ENCODE results near the gene ANKRD61. TPM values are rescaled to one million over a fixed set of nuclear protein-coding genes. Genes with fewer than 3 reads are reported as not detected.
"Not testable (repeated sequence)": the region's sequence is repeated elsewhere in the genome, so short reads cannot be mapped to it uniquely, and the experiment has no call there.

Gene ANKRD61
- total RNA-seq, 2 donors from 2014 or later = not detected

DNA sequence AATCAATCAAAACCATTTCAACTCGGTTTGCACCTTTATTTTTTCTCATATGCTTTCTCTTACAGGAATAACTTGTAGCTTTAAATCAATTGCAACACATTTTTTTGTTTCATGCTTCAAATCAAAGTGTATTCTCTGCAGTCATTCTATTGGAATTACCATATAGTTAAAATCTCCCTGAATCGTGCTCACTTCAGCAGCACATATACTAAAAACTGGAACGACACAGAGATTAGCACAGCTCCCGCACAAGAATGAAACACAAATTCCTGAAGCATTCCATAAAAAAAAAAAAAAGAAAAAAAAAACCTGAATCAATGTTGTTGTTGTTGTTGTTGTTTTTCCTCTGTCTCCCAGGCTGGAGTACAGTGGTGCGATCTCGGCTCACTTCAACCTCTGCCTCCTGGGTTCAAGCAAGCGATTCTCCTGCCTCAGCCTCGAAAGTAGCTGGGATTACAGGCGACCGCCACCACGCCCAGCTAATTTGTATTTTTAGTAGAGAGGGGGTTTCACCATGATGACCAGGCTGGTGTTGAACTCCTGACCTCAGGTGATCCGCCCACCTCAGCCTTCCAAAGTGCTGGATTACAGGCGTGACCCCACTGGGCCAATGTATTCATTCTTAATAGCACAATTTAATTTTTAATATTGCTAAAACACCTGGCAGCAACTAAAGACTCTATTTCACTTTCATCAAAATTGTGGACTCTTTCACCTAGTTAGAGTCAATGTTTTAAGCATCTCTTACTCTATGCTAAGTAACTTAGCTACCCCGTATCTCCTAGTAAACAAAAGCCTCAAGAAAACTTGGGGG, 26.3 kb downstream of the ANKRD61 start:
- H3K9me3 Mint-ChIP-seq = no peaks in the 10 kb centered on the region
- TF ChIP-seq, protein P1, sequence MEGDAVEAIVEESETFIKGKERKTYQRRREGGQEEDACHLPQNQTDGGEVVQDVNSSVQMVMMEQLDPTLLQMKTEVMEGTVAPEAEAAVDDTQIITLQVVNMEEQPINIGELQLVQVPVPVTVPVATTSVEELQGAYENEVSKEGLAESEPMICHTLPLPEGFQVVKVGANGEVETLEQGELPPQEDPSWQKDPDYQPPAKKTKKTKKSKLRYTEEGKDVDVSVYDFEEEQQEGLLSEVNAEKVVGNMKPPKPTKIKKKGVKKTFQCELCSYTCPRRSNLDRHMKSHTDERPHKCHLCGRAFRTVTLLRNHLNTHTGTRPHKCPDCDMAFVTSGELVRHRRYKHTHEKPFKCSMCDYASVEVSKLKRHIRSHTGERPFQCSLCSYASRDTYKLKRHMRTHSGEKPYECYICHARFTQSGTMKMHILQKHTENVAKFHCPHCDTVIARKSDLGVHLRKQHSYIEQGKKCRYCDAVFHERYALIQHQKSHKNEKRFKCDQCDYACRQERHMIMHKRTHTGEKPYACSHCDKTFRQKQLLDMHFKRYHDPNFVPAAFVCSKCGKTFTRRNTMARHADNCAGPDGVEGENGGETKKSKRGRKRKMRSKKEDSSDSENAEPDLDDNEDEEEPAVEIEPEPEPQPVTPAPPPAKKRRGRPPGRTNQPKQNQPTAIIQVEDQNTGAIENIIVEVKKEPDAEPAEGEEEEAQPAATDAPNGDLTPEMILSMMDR (conservative IDR thresholded peaks at IDR 0.05) = no peak
- Histone ChIP-seq H3K9me3 (ENCODE audit: control insufficient read depth, low read length) (no peaks in the 10 kb centered on the region), H3K27ac (ENCODE audit: low read depth, low read length) (no peak overlapping the region), H3K27me3 (ENCODE audit: control insufficient read depth, insufficient read depth, low read length, poor library complexity, severe bottlenecking) (no peaks in the 10 kb centered on the region), H3K36me3 (ENCODE audit: control insufficient read depth, insufficient read depth, low read length) (peaks cover 26% of the 10 kb centered on the region), H3K4me3 (ENCODE audit: low read length) (peak overlapping the region; percentile 86), H3K4me1 (ENCODE audit: control insufficient read depth, insufficient read depth, low read length) (peaks cover 3% of the 10 kb centered on the region), H3K9ac (ENCODE audit: extremely low read depth, low read length, poor library complexity, severe bottlenecking) (peak overlapping the region; percentile 91)
- H3K36me3 Mint-ChIP-seq (ENCODE audit: low read depth) = peaks cover 19% of the 10 kb centered on the region
- H3K27ac Mint-ChIP-seq = peak overlapping the region; percentile 96
- peaks cover 10% of the 10 kb centered on the region for H3K4me1 Mint-ChIP-seq
- WGBS, 2 experiments (ENCODE audit: insufficient coverage in 1 of 2, insufficient read length in 1 of 2) = 80 to 86% methylated on average over 4 to 14 of the region's 14 CpGs
- H3K4me3 Mint-ChIP-seq = peak overlapping the region; percentile 83
- no peaks in the 10 kb centered on the region for H3K27me3 Mint-ChIP-seq (ENCODE audit: insufficient read depth)
- DNase-seq = no peak

DNA sequence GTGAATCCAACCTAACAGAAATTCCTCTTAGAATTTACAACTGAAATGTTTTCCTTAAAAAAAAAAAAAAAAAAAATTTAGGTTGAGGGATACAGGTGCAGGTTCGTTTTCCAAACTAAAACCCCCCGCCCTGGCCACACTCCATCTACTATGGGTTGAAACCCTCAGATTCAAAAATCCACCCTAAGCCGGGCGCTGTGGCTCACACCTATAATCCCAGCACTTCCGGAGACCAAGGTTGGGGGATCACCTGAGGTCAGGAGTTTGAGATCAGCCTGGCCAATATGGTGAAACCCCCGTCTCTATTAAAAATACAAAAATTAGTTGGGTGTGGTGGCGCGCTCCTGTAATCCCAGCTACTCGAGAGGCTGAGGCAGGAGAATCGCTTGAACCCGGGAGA, 28.8 kb downstream of the ANKRD61 start:
- 83 to 88% methylated on average over 4 to 11 of the region's 11 CpGs for WGBS, 2 experiments (ENCODE audit: insufficient coverage in 1 of 2, insufficient read length in 1 of 2)
- not testable (repeated sequence) for H3K4me3 ChIP-seq (ENCODE audit: low read length); H3K9me3 Mint-ChIP-seq; H3K36me3 ChIP-seq (ENCODE audit: control insufficient read depth, insufficient read depth, low read length); H3K4me1 Mint-ChIP-seq; H3K27ac ChIP-seq (ENCODE audit: low read depth, low read length); H3K27me3 ChIP-seq (ENCODE audit: control insufficient read depth, insufficient read depth, low read length, poor library complexity, severe bottlenecking); H3K27ac Mint-ChIP-seq; H3K9ac ChIP-seq (ENCODE audit: extremely low read depth, low read length, poor library complexity, severe bottlenecking); H3K36me3 Mint-ChIP-seq (ENCODE audit: low read depth); H3K9me3 ChIP-seq (ENCODE audit: control insufficient read depth, low read length); H3K27me3 Mint-ChIP-seq (ENCODE audit: insufficient read depth); DNase-seq; H3K4me1 ChIP-seq (ENCODE audit: control insufficient read depth, insufficient read depth, low read length)
- H3K4me3 Mint-ChIP-seq = peak overlapping the region; percentile 83

DNA sequence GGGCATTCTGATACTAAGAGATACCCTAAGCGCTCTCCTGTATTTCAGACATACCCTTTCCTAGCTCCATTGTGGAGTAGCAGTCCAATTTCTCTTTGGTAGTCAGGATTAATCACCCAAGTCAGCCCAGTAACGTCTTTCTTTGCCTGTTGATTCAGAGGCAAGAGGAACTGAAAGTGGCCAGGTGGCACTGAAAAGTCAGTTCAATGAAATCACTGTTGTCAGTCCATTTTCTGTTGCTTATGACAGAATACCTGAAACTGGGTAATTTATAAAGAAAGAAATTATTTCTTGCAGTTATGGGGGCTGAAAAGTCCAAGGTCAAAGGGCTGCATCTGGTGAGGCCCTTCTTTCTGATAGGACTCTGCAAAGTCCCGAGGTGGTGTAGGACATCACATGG, 40.2 kb downstream of the ANKRD61 start:
- H3K27ac ChIP-seq (ENCODE audit: low read depth, low read length) = no peak overlapping the region
- no peaks in the 10 kb centered on the region for H3K9me3 Mint-ChIP-seq
- H3K4me1 ChIP-seq (ENCODE audit: control insufficient read depth, insufficient read depth, low read length) = no peaks in the 10 kb centered on the region
- H3K9ac ChIP-seq (ENCODE audit: extremely low read depth, low read length, poor library complexity, severe bottlenecking) = no peak overlapping the region
- no peaks in the 10 kb centered on the region for H3K36me3 ChIP-seq (ENCODE audit: control insufficient read depth, insufficient read depth, low read length)
- no peaks in the 10 kb centered on the region for H3K4me1 Mint-ChIP-seq
- H3K27me3 Mint-ChIP-seq (ENCODE audit: insufficient read depth) = no peaks in the 10 kb centered on the region
- DNase-seq = no peak
- no peaks in the 10 kb centered on the region for H3K36me3 Mint-ChIP-seq (ENCODE audit: low read depth)
- TF ChIP-seq, protein P1 (conservative IDR thresholded peaks at IDR 0.05) = no peak
- no peaks in the 10 kb centered on the region for H3K9me3 ChIP-seq (ENCODE audit: control insufficient read depth, low read length)
- no peak overlapping the region for H3K4me3 Mint-ChIP-seq
- no peak overlapping the region for H3K27ac Mint-ChIP-seq
- H3K27me3 ChIP-seq (ENCODE audit: control insufficient read depth, insufficient read depth, low read length, poor library complexity, severe bottlenecking) = no peaks in the 10 kb centered on the region
- 88 to 91% methylated on average over 2 to 3 of the region's 3 CpGs for WGBS, 2 experiments (ENCODE audit: insufficient coverage in 1 of 2, insufficient read length in 1 of 2)
- no peak overlapping the region for H3K4me3 ChIP-seq (ENCODE audit: low read length)

All from endodermal cell (in vitro differentiated cells).